GM10248 (cell line): ENCODE results near the gene PRORP.
A peak's percentile ranks its signal among the peaks of the same experiment; 100 is the strongest.

Source experiments
- CTCF ChIA-PET: fragments of 300-600 bp; sonication (Branson Sonifier 250); formaldehyde crosslinking; extraction: SDS; loops from one replicate; lab custom pipeline; 2021; ENCODE audit warnings: antibody characterized with exemption; lab: Yijun Ruan, JAX
- POLR2A ChIA-PET: fragments of 350-650 bp; sonication (Branson Sonifier 250); formaldehyde crosslinking; extraction: SDS; loops from one replicate; lab custom pipeline; 2020; ENCODE audit warnings: antibody characterized with exemption; lab: Yijun Ruan, JAX
- DNase-seq: peaks from one replicate; pipeline ENCODE4 v3.0.0; 2012; ENCODE audit errors: extremely low spot score
- TF ChIP-seq, protein P1 (sequence below): IDR thresholded peaks from 2 replicates; pipeline ENCODE4 v1.5.1; 2012; ENCODE audit warnings: mild to moderate bottlenecking, low read depth; ENCODE audit errors: extremely low read depth, missing control alignments, control extremely low read depth

The PRORP gene

GRCh38 chr14:35134329-35135123, 12.2 kb downstream of the PRORP start:
- ChIA-PET CTCF (interaction anchor here (0.6 to 2.3 kb wide), 8 partner anchors 9 to 552 kb away, joined by 3 to 10 read pairs (median 3); no protein-coding TSS in a partner anchor), POLR2A (interaction anchor here (0.5 to 1.2 kb wide), 3 partner anchors 11 to 269 kb away, joined by 3 read pairs; no protein-coding TSS in a partner anchor)
- DNase-seq = no peak
- TF ChIP-seq, protein P1, sequence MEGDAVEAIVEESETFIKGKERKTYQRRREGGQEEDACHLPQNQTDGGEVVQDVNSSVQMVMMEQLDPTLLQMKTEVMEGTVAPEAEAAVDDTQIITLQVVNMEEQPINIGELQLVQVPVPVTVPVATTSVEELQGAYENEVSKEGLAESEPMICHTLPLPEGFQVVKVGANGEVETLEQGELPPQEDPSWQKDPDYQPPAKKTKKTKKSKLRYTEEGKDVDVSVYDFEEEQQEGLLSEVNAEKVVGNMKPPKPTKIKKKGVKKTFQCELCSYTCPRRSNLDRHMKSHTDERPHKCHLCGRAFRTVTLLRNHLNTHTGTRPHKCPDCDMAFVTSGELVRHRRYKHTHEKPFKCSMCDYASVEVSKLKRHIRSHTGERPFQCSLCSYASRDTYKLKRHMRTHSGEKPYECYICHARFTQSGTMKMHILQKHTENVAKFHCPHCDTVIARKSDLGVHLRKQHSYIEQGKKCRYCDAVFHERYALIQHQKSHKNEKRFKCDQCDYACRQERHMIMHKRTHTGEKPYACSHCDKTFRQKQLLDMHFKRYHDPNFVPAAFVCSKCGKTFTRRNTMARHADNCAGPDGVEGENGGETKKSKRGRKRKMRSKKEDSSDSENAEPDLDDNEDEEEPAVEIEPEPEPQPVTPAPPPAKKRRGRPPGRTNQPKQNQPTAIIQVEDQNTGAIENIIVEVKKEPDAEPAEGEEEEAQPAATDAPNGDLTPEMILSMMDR = no peak

DNA sequence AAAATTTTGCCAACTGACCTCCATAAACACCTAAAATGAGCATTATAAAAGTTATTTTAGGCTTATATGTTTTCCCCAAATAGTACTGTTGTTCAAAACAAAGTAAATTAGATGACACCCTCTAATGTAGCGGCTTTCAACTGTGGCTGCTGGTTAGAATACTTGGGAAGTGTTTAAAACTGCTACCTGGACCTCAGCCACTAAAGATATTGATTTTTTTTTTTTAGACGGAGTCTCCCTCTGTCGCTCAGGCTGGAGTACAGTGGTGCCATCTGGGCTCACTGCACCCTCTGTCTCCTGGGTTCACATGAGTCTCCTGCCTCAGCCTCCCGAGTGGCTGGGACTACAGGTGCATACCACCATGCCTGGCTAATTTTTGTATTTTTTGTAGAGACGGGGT, 16.2 kb downstream of the PRORP start:
- CTCF ChIA-PET = interaction anchor here (1.0 to 13.9 kb wide), 4 partner anchors 8 to 278 kb away, joined by 3 to 356 read pairs (median 39); partner anchors contain the start of gene NFKBIA
- POLR2A ChIA-PET = no interaction called here
- DNase-seq = no peak
- TF ChIP-seq, protein P1 = no peak

GRCh38 chr14:35140718-35141581, 18.6 kb downstream of the PRORP start:
- no peak for DNase-seq
- ChIA-PET CTCF (interaction anchor here (0.7 to 13.9 kb wide), 38 partner anchors 9 to 678 kb away, joined by 3 to 356 read pairs (median 4); partner anchors contain the start of genes NFKBIA, PPP2R3C and PRORP), POLR2A (interaction anchor here (0.6 to 1.9 kb wide), 4 partner anchors 259 to 347 kb away, joined by 3 to 10 read pairs (median 6); partner anchors contain the start of gene NFKBIA)
- TF ChIP-seq, protein P1 = peak; percentile 23

DNA sequence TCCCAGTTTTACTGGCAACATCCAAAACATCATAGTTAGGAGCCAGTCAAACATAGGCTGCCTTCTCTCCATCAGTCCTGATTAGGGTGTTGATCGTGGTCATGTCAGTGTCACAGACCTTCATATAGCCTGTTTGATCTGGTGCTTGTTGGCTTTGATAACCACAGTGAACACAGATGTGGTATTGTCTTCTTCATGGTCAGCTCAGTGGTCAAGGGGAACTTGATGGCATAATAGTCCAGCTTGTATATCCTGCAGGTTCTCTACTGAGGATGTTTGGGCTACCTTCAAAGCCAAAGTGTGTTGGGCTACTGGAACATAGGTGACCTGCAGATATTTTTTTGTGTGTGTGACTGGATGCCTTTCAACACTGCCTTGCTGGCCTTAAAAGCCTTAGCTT, 21.7 kb downstream of the PRORP start:
- CTCF ChIA-PET = interaction anchor here (0.6 to 13.9 kb wide), 11 partner anchors 8 to 421 kb away, joined by 3 to 356 read pairs (median 4); partner anchors contain the start of gene NFKBIA
- no peak for DNase-seq
- POLR2A ChIA-PET = interaction anchor here (2.0 kb wide), 1 partner anchor 260 kb away, joined by 11 read pairs; the partner anchor contains the start of gene NFKBIA
- TF ChIP-seq, protein P1 = no peak

DNA sequence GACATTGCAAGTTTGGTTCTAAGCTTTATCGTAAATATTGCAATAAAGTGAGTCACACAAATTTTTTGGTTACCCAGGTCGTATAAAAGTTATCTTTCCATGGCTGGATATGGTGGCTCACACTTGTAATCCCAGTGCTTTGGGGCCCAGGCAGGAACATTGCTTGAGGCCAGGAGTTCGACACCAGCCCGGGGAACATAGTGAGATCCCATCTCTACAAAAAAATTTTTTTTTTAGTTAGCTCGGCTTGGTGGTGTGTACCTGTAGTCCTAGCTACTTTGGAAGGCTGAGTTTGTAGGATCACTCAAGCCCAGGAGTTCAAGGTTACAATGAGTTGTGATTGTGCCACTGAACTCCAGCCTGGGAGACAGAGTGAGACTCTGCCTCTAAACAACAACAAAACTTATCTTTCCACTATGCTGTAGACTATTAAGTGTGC, 24.4 kb downstream of the PRORP start:
- POLR2A ChIA-PET = interaction anchor here (1.5 kb wide), 1 partner anchor 258 kb away, joined by 5 read pairs; the partner anchor contains the start of gene NFKBIA
- DNase-seq = no peak
- TF ChIP-seq, protein P1 = no peak
- CTCF ChIA-PET = interaction anchor here (1.0 to 13.9 kb wide), 5 partner anchors 9 to 269 kb away, joined by 3 to 356 read pairs (median 6); no protein-coding TSS in a partner anchor
